Stimulated activated CD8-positive, alpha-beta memory T cell treated with anti-CD3 and anti-CD28 coated beads, Interleukin-7, amount 100 ng/mL, for 24 hours (primary cell): ENCODE data around the gene RBM25.
"Not testable (repeated sequence)": the region's sequence is repeated elsewhere in the genome, so short reads cannot be mapped to it uniquely, and the experiment has no call there.

Source experiments
- DNase-seq: peaks from one replicate; pipeline ENCODE4 v3.0.0-alpha.2; 2020; ENCODE audit warnings: low read depth

The RBM25 gene

GRCh38 chr14:73168691-73169090, 110.4 kb downstream of the RBM25 start:
- no peak for DNase-seq

GRCh38 chr14:73169855-73170254, 111.5 kb downstream of the RBM25 start:
- DNase-seq, result not testable (repeated sequence)

GRCh38 chr14:73170686-73171085, 112.4 kb downstream of the RBM25 start:
- DNase-seq, result no peak

GRCh38 chr14:73172500-73172899, 114.2 kb downstream of the RBM25 start:
- DNase-seq, result no peak

GRCh38 chr14:73173092-73173735, 114.9 kb downstream of the RBM25 start:
- no peak for DNase-seq
